MM.1S (cell line): Measurements from ENCODE around the gene TEP1.

Source experiments
- DNase-seq: peaks from one replicate; pipeline ENCODE4 v3.0.0-alpha.2; 2015
- H2AFZ ChIP-seq: fragments of 300-600 bp; sonication (generic); 2 replicates; pipeline ENCODE4 v1.6.0; 2016; ENCODE audit warnings: antibody characterized with exemption, low read length
- H3F3A ChIP-seq: fragments of 300-600 bp; sonication (generic); 2 replicates; pipeline ENCODE4 v1.6.1; 2016; ENCODE audit warnings: mild to moderate bottlenecking, antibody characterized with exemption, low read length, moderate library complexity, mixed read lengths; ENCODE audit not compliant: insufficient read depth
- H3K27ac ChIP-seq: fragments of 300-600 bp; sonication (generic); 2 replicates; pipeline ENCODE4 v1.5.1; 2016; ENCODE audit warnings: mild to moderate bottlenecking, low read length
- H3K27me3 ChIP-seq: fragments of 300-600 bp; sonication (generic); replicated peaks from 2 replicates; pipeline ENCODE4 v1.6.0; 2016; ENCODE audit warnings: low read length; ENCODE audit not compliant: insufficient read depth
- H3K36me3 ChIP-seq: fragments of 300-600 bp; sonication (generic); replicated peaks from 2 replicates; pipeline ENCODE4 v1.6.1; 2016; ENCODE audit warnings: mild to moderate bottlenecking, low read length, mixed read lengths; ENCODE audit not compliant: insufficient read depth
- H3K4me1 ChIP-seq: fragments of 300-600 bp; sonication (generic); 2 replicates; pipeline ENCODE4 v1.6.1; 2016; ENCODE audit warnings: low read length, mixed read lengths
- H3K4me2 ChIP-seq: fragments of 300-600 bp; sonication (generic); 2 replicates; pipeline ENCODE4 v1.6.0; 2016; ENCODE audit warnings: low read depth, low read length
- H3K4me3 ChIP-seq: fragments of 300-600 bp; sonication (generic); 2 replicates; pipeline ENCODE4 v1.5.1; 2016; ENCODE audit warnings: low read length, mixed read lengths
- H3K79me2 ChIP-seq: fragments of 300-600 bp; sonication (generic); 2 replicates; pipeline ENCODE4 v1.6.1; 2016; ENCODE audit warnings: mixed run types, low read length, mixed read lengths
- H3K9ac ChIP-seq: fragments of 300-600 bp; sonication (generic); 2 replicates; pipeline ENCODE4 v1.6.1; 2016; ENCODE audit warnings: low read length, mixed read lengths
- H3K9me2 ChIP-seq: fragments of 300-600 bp; sonication (generic); replicated peaks from 2 replicates; pipeline ENCODE4 v1.6.1; 2016; ENCODE audit warnings: mild to moderate bottlenecking, low read length, mixed read lengths; ENCODE audit not compliant: insufficient read depth
- H3K9me3 ChIP-seq: fragments of 300-600 bp; sonication (generic); replicated peaks from 2 replicates; pipeline ENCODE4 v1.6.1; 2016; ENCODE audit warnings: mild to moderate bottlenecking, low read length, mixed read lengths; ENCODE audit not compliant: insufficient read depth
- H4K20me1 ChIP-seq: fragments of 300-600 bp; sonication (generic); 2 replicates; pipeline ENCODE4 v1.6.1; 2016; ENCODE audit warnings: mild to moderate bottlenecking, low read length, moderate library complexity, mixed read lengths; ENCODE audit not compliant: insufficient read depth
- EZH2 ChIP-seq: fragments of 300-600 bp; sonication (generic); optimal IDR thresholded peaks from 2 replicates; pipeline ENCODE3; 2017; ENCODE audit warnings: low read depth, mild to moderate bottlenecking, antibody characterized with exemption, low read length, mixed read lengths
- EZH2phosphoT487 ChIP-seq: fragments of 300-600 bp; sonication (generic); IDR thresholded peaks from 2 replicates; pipeline ENCODE4 v1.6.1; 2018; ENCODE audit warnings: antibody characterized with exemption, low read length
- TF ChIP-seq, protein P1 (sequence below): fragments of 300-600 bp; sonication (generic); IDR thresholded peaks from 2 replicates; pipeline ENCODE4 v1.5.1; 2016; ENCODE audit warnings: antibody characterized with exemption, low read length, mixed read lengths

The TEP1 gene

DNA sequence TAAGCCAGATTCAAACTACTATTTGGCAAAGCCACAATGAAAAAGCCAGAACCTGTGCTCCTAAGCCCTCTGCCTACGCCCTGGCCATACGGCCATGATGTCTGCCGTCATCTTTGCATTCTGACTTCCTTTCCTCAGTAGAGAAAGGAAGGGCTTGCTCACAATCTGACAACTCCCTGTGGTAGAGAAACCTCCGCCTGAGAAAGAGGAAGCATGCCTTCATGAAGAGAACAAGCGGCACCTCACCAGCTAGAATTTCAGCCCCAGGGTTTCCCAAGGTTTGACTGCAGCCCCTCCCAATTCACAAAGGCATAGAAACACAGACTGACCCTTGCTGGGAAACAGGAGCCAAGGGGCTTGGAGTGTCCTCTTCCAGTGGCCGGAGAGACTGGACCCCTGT, 25.7 kb downstream of the TEP1 start:
- Histone ChIP-seq H3K79me2 (no peaks in the 10 kb centered on the region), H4K20me1 (no peaks in the 10 kb centered on the region), H3K27ac (no peak overlapping the region), H3F3A (no peaks in the 10 kb centered on the region), H3K9me2 (no peaks in the 10 kb centered on the region), H3K4me2 (no peak overlapping the region), H3K4me1 (no peaks in the 10 kb centered on the region), H2AFZ (no peak overlapping the region), H3K9me3 (no peaks in the 10 kb centered on the region), H3K9ac (no peak overlapping the region), H3K4me3 (no peak overlapping the region), H3K36me3 (no peaks in the 10 kb centered on the region), H3K27me3 (no peaks in the 10 kb centered on the region)
- TF ChIP-seq EZH2, result no peak
- TF ChIP-seq, protein P1, sequence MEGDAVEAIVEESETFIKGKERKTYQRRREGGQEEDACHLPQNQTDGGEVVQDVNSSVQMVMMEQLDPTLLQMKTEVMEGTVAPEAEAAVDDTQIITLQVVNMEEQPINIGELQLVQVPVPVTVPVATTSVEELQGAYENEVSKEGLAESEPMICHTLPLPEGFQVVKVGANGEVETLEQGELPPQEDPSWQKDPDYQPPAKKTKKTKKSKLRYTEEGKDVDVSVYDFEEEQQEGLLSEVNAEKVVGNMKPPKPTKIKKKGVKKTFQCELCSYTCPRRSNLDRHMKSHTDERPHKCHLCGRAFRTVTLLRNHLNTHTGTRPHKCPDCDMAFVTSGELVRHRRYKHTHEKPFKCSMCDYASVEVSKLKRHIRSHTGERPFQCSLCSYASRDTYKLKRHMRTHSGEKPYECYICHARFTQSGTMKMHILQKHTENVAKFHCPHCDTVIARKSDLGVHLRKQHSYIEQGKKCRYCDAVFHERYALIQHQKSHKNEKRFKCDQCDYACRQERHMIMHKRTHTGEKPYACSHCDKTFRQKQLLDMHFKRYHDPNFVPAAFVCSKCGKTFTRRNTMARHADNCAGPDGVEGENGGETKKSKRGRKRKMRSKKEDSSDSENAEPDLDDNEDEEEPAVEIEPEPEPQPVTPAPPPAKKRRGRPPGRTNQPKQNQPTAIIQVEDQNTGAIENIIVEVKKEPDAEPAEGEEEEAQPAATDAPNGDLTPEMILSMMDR, result no peak
- no peak for TF ChIP-seq EZH2phosphoT487
- DNase-seq, result no peak

DNA sequence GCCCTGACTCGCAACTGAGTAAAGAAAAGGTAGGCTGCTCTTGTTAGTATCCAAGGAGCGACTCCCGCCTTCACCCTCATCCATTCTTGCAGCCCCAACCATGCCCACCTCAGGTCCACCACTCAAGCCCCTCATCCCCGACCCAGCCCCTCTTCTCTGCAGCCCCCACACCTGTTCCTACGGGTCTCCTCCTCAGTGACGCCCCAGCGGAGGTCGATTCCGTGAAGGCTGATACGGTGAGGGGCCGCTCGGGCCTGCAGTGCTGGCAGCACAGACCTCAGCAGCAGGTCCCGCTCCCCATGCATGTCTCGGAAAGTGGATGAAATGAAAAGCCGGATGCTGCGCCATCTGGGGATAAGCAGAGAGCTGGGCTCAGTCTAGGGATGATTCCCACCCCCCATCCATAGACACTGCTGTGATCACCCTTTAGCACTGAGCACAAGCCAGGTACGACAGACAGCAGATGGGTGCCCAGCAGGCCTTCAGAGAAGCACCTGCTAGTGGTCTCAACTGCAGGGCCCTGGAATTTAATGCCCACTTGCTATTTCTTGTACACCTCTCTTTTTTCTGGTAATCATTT, 26.9 kb downstream of the TEP1 start:
- Histone ChIP-seq H3K4me1 (no peaks in the 10 kb centered on the region), H3K36me3 (no peaks in the 10 kb centered on the region), H3K4me2 (no peak overlapping the region), H4K20me1 (no peaks in the 10 kb centered on the region), H3K27me3 (no peaks in the 10 kb centered on the region), H3K9me2 (no peaks in the 10 kb centered on the region), H2AFZ (no peak overlapping the region), H3K4me3 (no peak overlapping the region), H3K9ac (no peak overlapping the region), H3K79me2 (no peaks in the 10 kb centered on the region), H3K9me3 (no peaks in the 10 kb centered on the region), H3F3A (no peaks in the 10 kb centered on the region), H3K27ac (no peak overlapping the region)
- TF ChIP-seq, protein P1, result no peak
- TF ChIP-seq EZH2 (no peak), EZH2phosphoT487 (no peak)
- no peak for DNase-seq

DNA sequence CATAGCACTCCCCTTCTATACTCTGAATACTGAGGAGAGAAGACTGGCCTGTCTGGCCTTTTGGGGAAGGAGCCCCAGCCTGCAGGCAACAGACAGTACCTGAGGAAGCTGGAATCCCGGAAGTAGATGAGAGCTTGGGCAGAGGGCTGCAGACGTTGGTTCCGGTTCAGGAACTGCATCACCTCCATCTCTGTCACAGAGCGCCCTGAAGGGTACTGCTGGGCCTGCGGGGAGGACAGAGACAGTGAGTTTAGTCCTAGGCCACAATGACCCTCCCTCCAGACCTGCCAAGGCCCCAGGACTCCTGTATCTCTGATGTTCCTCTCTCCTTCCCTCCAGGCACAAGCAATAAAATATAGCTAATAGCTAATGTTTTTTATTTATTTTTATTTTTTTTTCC, 28.4 kb downstream of the TEP1 start:
- no peaks in the 10 kb centered on the region for H3K36me3 ChIP-seq
- H3K4me1 ChIP-seq, result no peaks in the 10 kb centered on the region
- H3K9me2 ChIP-seq, result no peaks in the 10 kb centered on the region
- no peak overlapping the region for H3K27ac ChIP-seq
- no peak overlapping the region for H3K9ac ChIP-seq
- no peak for DNase-seq
- no peaks in the 10 kb centered on the region for H3K9me3 ChIP-seq
- no peaks in the 10 kb centered on the region for H4K20me1 ChIP-seq
- no peaks in the 10 kb centered on the region for H3K79me2 ChIP-seq
- H3K27me3 ChIP-seq, result no peaks in the 10 kb centered on the region
- H2AFZ ChIP-seq, result no peak overlapping the region
- no peak overlapping the region for H3K4me3 ChIP-seq
- H3K4me2 ChIP-seq, result no peak overlapping the region
- TF ChIP-seq EZH2, result no peak
- no peak for TF ChIP-seq EZH2phosphoT487
- TF ChIP-seq, protein P1, result no peak
- H3F3A ChIP-seq, result no peaks in the 10 kb centered on the region
